Measurements from ENCODE around the gene LRRC28.

The LRRC28 gene

DNA sequence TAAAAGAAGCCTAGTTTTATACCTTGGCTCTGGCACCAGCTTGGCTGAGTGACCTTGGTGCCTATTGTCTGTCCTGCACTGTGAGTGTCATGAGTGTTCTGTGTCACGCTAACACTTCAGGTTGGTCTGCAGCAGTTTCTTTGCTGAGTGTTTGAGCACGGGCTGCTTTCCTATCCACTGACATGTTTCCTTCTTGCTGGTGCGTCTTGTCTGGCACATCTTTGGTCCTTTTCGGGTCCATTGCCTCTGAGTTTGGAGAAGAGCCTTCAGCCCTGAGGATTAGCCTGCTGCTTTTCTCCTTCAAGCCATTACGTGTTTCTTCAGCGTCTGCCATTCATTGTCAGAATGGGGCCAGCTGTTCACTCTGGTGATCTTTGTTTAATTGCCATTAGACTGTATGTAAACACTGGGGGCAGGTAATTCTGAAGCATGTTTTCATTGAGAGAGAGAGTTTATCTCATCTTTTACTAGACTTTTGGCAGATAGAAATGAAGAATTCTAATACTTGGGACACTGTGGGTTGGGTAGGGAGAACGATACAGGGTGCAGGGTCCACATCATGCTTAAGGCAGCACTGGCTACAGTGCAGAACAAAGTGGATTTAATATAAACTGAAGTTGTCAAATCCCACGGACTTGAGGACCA lies 55.5 kb downstream of the LRRC28 start:
- no peak for DNase-seq

DNA sequence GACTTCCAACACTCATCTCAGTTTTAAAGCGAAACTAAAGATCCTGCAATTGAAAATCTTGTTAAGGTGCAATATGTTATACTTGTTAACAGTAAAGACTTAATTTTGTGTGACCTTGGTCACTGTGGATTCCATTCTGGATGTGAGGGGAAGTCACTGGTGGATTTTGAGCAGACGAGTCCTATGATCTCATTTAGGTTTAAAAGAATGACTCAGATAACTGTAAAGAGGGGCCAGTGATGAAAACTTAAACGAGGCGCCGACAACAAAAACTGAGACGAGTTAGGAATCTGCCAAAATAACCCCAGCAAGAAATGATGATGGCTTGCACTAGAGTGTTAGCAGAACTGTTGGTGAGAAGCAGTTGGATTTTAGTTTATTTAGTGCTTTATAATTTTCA lies 56.5 kb downstream of the LRRC28 start:
- peak; percentile 22 for DNase-seq

DNA sequence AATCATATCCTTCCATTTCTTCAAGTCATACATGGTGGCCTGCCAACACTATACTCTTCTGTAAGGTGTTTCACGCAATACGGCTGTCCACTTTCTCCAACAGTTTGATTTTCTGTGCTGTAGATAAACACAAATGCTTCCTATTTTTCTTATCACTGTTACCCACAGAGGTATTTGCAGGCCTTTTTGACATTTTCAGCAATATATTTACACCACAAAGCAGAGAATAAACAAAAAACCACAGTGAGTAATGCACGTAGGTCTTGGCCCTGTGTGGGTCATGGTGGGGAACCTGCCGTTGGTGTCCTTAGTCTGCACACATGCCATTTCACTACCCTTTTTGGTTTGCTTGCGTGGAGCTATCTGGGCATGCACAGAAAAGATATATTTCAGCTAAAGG lies 59.5 kb downstream of the LRRC28 start:
- DNase-seq: no peak

- no peak for DNase-seq
Observed at GRCh38 chr15:99312228-99312627, 60.9 kb downstream of the LRRC28 start.

DNA sequence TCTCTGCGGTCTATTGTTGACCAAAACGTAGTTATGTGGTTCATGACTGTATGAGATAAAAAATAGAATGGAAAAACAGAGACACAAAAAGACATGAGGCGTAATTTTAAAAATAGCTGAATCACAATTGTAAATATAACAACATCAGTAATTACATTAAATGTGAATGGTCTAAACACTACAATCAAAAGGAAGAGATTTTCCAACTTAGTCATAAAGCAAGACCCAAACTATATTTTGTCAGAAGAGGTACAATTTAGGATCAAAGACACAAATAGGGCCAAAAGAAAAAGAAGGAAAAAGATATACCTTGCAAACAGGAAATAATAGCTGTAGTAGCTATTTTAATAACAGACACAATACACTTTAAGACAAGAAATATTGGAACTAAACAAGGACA lies 61.5 kb downstream of the LRRC28 start:
- no peak for DNase-seq

DNA sequence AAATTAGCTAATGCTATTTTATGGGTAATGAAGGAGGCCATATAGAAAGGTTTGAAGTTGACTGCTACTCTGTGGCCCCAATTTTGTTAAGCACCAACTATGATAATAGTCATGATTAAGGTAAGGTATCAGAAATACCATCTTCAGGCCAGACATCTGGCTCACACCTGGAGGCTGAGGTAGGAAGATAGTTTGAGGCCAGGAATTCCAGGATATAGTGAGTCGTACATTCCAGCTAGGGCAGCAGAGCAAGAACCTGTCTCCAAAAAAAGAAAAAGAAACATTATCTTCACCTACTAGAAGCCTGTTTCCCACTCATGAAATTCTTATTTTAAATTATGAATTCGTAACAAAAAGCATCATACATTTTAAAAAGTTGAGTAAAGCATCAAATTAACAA lies 64.4 kb downstream of the LRRC28 start:
- DNase-seq: no peak

DNA sequence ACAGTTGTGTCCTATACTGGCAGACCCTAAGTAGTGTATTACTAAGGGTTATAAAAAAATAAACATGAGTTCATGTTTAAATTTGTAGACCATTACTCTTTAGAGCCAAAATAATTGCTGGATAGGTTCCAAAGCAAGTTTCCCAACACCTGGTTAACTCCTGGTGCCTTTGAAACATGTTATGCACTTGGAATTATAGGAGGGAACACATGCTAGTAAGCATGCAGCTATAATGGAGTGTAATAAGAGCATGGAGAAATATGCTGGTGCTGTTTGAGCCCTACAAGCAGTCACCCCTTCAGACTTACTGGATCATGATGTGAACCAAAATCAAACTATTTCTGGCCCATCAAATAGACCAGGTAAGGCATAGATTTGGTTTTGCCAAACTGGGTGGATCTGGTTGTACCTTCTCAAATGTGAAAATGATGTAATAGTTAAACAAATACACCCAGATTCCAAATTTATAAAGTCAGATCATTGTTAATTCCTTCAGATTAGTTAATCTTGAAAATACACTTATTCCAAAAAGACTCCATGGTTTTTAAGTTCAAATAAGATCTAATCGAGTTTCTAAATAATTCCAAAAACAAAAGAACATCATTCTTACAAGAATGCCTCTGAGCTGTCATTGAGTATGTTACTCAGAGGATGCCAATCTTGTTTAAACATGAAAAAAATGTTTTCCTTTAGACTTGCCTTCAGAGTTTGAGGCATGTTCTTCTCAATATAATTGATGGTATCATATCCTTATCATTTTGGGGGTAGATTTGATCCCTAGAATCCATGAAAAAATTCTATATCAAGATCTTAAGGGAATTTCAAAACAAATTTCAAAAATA lies 69.3 kb downstream of the LRRC28 start:
- DNase-seq: no peak

DNA sequence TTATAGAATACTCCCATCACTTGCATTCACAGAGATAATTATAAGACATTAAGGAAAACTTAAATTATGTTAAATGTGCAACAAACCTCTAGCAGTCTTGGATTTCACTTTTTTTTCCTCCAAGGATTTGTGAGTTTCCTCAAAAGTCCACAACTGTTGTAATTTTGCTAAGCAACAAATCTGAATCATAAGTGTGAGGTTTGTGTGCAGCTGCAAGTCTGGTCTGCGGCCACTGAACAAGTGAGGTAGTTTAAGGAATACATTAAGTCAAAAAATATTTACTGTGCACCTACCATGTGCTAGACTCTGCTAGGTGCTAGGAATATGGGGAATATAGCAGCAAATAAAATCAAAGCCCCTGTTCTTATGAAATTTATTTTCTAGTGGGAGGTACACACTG lies 70.2 kb downstream of the LRRC28 start:
- no peak for DNase-seq

GRCh38 chr15:99322643-99323405 lies 71.5 kb downstream of the LRRC28 start:
- DNase-seq: no peak

- peak; percentile 91 for DNase-seq
Observed at GRCh38 chr15:99324082-99324620, 72.9 kb downstream of the LRRC28 start.

- no peak for DNase-seq
Observed at GRCh38 chr15:99324700-99325099, 73.4 kb downstream of the LRRC28 start.

- DNase-seq: no peak
Observed at GRCh38 chr15:99326235-99326634, 75.0 kb downstream of the LRRC28 start.

- no peak for DNase-seq
Observed at GRCh38 chr15:99328106-99329072, 77.1 kb downstream of the LRRC28 start.

GRCh38 chr15:99331381-99331780 lies 80.1 kb downstream of the LRRC28 start:
- DNase-seq: peak; percentile 47

DNA sequence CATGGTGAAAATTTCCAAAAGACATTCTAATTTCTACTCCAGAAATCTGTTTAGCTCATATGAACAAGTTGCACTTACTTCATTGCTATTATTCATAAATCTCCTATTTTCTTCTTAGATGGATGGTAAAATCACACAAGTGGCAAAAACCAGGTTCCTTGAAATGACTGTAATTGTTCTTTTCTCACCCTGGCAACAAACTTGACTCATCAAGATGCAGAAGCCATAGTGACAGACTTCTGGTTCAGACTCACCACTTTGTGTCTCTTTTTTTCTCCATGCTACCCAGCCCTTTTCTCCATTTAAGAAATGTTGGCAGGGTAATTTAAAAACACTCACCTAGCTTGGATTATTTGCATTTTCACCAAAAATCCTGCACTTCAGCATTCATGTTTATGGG lies 82.1 kb downstream of the LRRC28 start:
- DNase-seq: no peak

GRCh38 chr15:99333981-99334380 lies 82.7 kb downstream of the LRRC28 start:
- no peak for DNase-seq

DNA sequence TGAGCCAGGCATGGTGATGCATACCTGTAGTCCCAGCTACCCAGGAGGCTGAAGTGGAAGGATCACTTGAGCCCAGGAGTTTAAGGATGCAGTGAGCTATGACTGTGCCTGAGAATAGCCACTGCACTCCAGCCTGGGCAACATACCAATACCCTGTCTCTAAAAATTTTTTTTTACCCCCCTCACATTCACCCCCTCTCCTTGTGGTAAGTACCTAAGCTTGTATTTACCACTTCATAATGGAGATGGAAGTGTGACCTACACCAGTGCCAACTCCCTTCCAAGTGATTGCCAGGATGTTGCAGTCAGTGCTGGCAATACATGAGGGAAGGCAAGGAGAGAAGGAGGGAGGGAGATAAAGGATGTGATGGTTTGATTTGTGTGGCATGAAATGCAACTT lies 84.2 kb downstream of the LRRC28 start:
- DNase-seq: no peak

GRCh38 chr15:99336794-99337193 lies 85.5 kb downstream of the LRRC28 start:
- no peak for DNase-seq

- no peak for DNase-seq
Observed at GRCh38 chr15:99340347-99340746, 89.1 kb downstream of the LRRC28 start.

DNA sequence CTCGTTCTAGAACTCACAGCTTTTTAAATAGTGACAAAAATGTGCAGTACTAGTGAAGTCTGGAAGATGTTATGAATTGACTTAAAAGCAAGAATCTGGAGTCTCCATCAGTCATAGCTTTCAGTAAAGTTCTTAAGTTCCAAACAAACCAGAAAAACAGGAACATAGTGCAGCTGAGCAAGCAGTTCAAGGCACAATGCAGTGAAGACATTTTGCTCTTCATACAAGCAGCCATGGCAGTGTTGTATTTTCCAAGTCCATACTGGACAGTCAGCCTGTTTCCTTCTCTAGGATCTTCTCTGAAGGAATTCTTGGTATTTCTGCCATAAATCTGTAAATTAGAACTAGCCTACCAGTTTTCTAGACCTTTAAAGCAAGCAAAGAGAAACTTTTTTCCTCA lies 90.5 kb downstream of the LRRC28 start:
- peak; percentile 14 for DNase-seq

- DNase-seq: no peak
Observed at GRCh38 chr15:99343208-99343607, 91.9 kb downstream of the LRRC28 start.
